ENCODE data around the gene SFI1. TPM values are rescaled to one million over a fixed set of nuclear protein-coding genes. Genes with fewer than 3 reads are reported as not detected.

Gene SFI1
- 182 and 191 TPM in 2 replicates for total RNA-seq
- 44.2 TPM for total RNA-seq (2013)
- polyA plus RNA-seq: 80.2 and 104 TPM in 2 replicates
- polyA minus RNA-seq: 32.1 and 49.9 TPM in 2 replicates

- peak; percentile 87 for ATAC-seq (ENCODE audit: low read depth)
- peak within 1 kb of the TSS; percentile 76 for H3K9ac ChIP-seq (ENCODE audit: low read length)
- POLR2A ChIA-PET: interaction anchor here (0.5 to 1.0 kb wide), 4 partner anchors 8 to 323 kb away, joined by 3 to 5 read pairs (median 4); no protein-coding TSS in a partner anchor
- peaks cover 0 to 7% of the 10 kb centered on the region in 2 experiments for H3K36me3 ChIP-seq (replicated peaks in 1 of 2; ENCODE audit: control extremely low read depth in 1 of 2, control insufficient read depth in 1 of 2, extremely low read depth in 1 of 2, insufficient read depth in 2 of 2, low read length in 1 of 2)
- Mint-ChIP-seq H3K9me3 (ENCODE audit: insufficient read depth) (no peaks in the 10 kb centered on the region), H3K4me1 (peaks cover 39% of the 10 kb centered on the region), H3K27ac (peak within 1 kb of the TSS; percentile 97), H3K27me3 (no peaks in the 10 kb centered on the region), H3K4me3 (peak within 1 kb of the TSS; percentile 97)
- no peaks in the 10 kb centered on the region for H3K9me3 ChIP-seq (ENCODE audit: control extremely low read depth in 1 of 3, control insufficient read depth in 2 of 3, insufficient read depth in 1 of 3, low read length in 2 of 3)
- intact Hi-C loops (cut with micrococcal nuclease): loop anchor here (1.0 to 10.0 kb wide), 11 partner anchors 19 to 979 kb away; partner anchors contain the start of genes DRG1, FBXO7, PATZ1 and PIK3IP1
- DNase-seq: peak; percentile 97
- no peaks in the 10 kb centered on the region for H3K27me3 ChIP-seq (replicated peaks in 1 of 4; ENCODE audit: control extremely low read depth in 1 of 4, control insufficient read depth in 3 of 4, insufficient read depth in 4 of 4, low read length in 3 of 4)
- WGBS (ENCODE audit: insufficient coverage): under 1% methylated on average over 66 of the region's 70 CpGs
- H3K4me3 ChIP-seq (ENCODE audit: control extremely low read depth in 1 of 5, extremely low read depth in 1 of 5, insufficient read depth in 1 of 5, low read depth in 2 of 5, low read length in 4 of 5): peak within 1 kb of the TSS; percentile 71 to 88 (median 80)
- peaks cover 3% of the 10 kb centered on the region for H4K20me1 ChIP-seq (ENCODE audit: control insufficient read depth, insufficient read depth, low read length, poor library complexity, severe bottlenecking)
- CTCF ChIA-PET: no interaction called here
- TF ChIP-seq CTCF (IDR thresholded peaks at IDR 0.05) (peak; percentile 34), EZH2 (IDR thresholded peaks at IDR 0.05; ENCODE audit: borderline replicate concordance, insufficient read depth, low read depth, low read length, poor library complexity, severe bottlenecking) (no peak)
- peaks cover 48% of the 10 kb centered on the region for H3K79me2 ChIP-seq (ENCODE audit: control insufficient read depth, insufficient read depth, low read length)
- H2AFZ ChIP-seq (ENCODE audit: insufficient read depth, low read depth, low read length, poor library complexity, severe bottlenecking): peak within 1 kb of the TSS; percentile 88
- peak within 1 kb of the TSS; percentile 83 to 85 for H3K27ac ChIP-seq (ENCODE audit: low read length in 2 of 2)
- H3K4me2 ChIP-seq (replicated peaks; ENCODE audit: low read depth, low read length, poor library complexity, severe bottlenecking): peak within 1 kb of the TSS; percentile 89
- peaks cover 25 to 45% of the 10 kb centered on the region in 2 donors for H3K4me1 ChIP-seq (ENCODE audit: control insufficient read depth in 2 of 2, insufficient read depth in 2 of 2, low read length in 2 of 2)
These were observed at the start of gene SFI1 for GRCh38 chr22:31496007-31496734. Gene SFI1, plus strand, starts transcription at chr22:31496536. Its CDS starts 11,749 bp downstream, at chr22:31508285.

GRCh38 chr22:31446767-31447166 lies 49.6 kb upstream of the SFI1 start:
- H3K9me3 ChIP-seq (ENCODE audit: control extremely low read depth in 1 of 3, control insufficient read depth in 2 of 3, insufficient read depth in 1 of 3, low read length in 2 of 3): no peaks in the 10 kb centered on the region
- TF ChIP-seq EZH2 (IDR thresholded peaks at IDR 0.05; ENCODE audit: borderline replicate concordance, insufficient read depth, low read depth, low read length, poor library complexity, severe bottlenecking) (no peak), CTCF (IDR thresholded peaks at IDR 0.05) (no peak)
- no peak overlapping the region for H3K4me3 Mint-ChIP-seq
- H3K4me1 ChIP-seq (ENCODE audit: control insufficient read depth in 2 of 2, insufficient read depth in 2 of 2, low read length in 2 of 2): peaks cover 8 to 11% of the 10 kb centered on the region in 2 donors
- H3K27ac ChIP-seq (ENCODE audit: low read length in 2 of 2): no peak overlapping the region
- intact Hi-C loops (cut with micrococcal nuclease): no loop called here
- H3K9ac ChIP-seq (ENCODE audit: low read length): no peak overlapping the region
- ChIA-PET POLR2A (no interaction called here), CTCF (interaction anchor here (1.1 to 1.5 kb wide), 5 partner anchors 10 to 502 kb away, joined by 3 to 4 read pairs (median 3); no protein-coding TSS in a partner anchor)
- H3K36me3 ChIP-seq (replicated peaks in 1 of 2; ENCODE audit: control extremely low read depth in 1 of 2, control insufficient read depth in 1 of 2, extremely low read depth in 1 of 2, insufficient read depth in 2 of 2, low read length in 1 of 2): peaks cover 1 to 63% of the 10 kb centered on the region in 2 experiments
- no peaks in the 10 kb centered on the region for H3K79me2 ChIP-seq (ENCODE audit: control insufficient read depth, insufficient read depth, low read length)
- no peak for ATAC-seq (ENCODE audit: low read depth)
- H2AFZ ChIP-seq (ENCODE audit: insufficient read depth, low read depth, low read length, poor library complexity, severe bottlenecking): no peak overlapping the region
- no peak for DNase-seq
- peaks cover 16% of the 10 kb centered on the region for H3K4me1 Mint-ChIP-seq
- H4K20me1 ChIP-seq (ENCODE audit: control insufficient read depth, insufficient read depth, low read length, poor library complexity, severe bottlenecking): no peaks in the 10 kb centered on the region
- H3K27ac Mint-ChIP-seq: no peak overlapping the region
- H3K27me3 Mint-ChIP-seq: no peaks in the 10 kb centered on the region
- H3K9me3 Mint-ChIP-seq (ENCODE audit: insufficient read depth): no peaks in the 10 kb centered on the region
- no peaks in the 10 kb centered on the region for H3K27me3 ChIP-seq (replicated peaks in 1 of 4; ENCODE audit: control extremely low read depth in 1 of 4, control insufficient read depth in 3 of 4, insufficient read depth in 4 of 4, low read length in 3 of 4)
- no CpG with 5 or more reads among the region's 2 CpGs for WGBS (ENCODE audit: insufficient coverage)
- no peak overlapping the region for H3K4me3 ChIP-seq (ENCODE audit: control extremely low read depth in 1 of 5, extremely low read depth in 1 of 5, insufficient read depth in 1 of 5, low read depth in 2 of 5, low read length in 4 of 5)
- H3K4me2 ChIP-seq (replicated peaks; ENCODE audit: low read depth, low read length, poor library complexity, severe bottlenecking): no peak overlapping the region

All from B cell (primary cell).